Thyroid gland (tissue), 4 donors: ENCODE data around the gene SPOCK1. TPM values are rescaled to one million over a fixed set of nuclear protein-coding genes. Genes with fewer than 3 reads are reported as not detected.
A peak's percentile ranks its signal among the peaks of the same experiment; 100 is the strongest.

Experiments used
- DNase-seq, 2 donors: peaks; one replicate each; pipeline ENCODE4 v3.0.0-alpha.2; 2019
- H3K27ac ChIP-seq, 3 donors: fragments of 200-600 bp; sonication (generic); 1 replicate in 2 of 3; 2 replicates in 1 of 3; pipeline ENCODE4 v1.5.1; 2016 to 2019; ENCODE audit warnings: mild to moderate bottlenecking in 1 of 3, moderate library complexity in 1 of 3
- H3K27me3 ChIP-seq: fragments of 200-600 bp; sonication (generic); one replicate; pipeline ENCODE4 v1.5.1; 2019
- H3K36me3 ChIP-seq, 2 donors: fragments of 200-600 bp; sonication (generic); one replicate each; pipeline ENCODE4 v1.5.1; 2016 to 2019
- H3K4me1 ChIP-seq, 2 donors: fragments of 200-600 bp; sonication (generic); one replicate each; pipeline ENCODE4 v1.5.1; 2017 to 2019
- H3K4me3 ChIP-seq, 3 donors: fragments of 200-600 bp; sonication (generic); replicated peaks in 1 of 3; 1 replicate in 2 of 3; 2 replicates in 1 of 3; pipeline ENCODE4 v1.5.1; 2016; ENCODE audit warnings: mild to moderate bottlenecking in 1 of 3
- H3K9me3 ChIP-seq: fragments of 200-600 bp; sonication (generic); one replicate; pipeline ENCODE4 v1.5.1; 2017
- POLR2A ChIP-seq, 2 donors: fragments of 450-650 bp; IDR thresholded peaks; one replicate each; pipeline ENCODE4 v1.6.1; 2017; ENCODE audit warnings: antibody characterized with exemption in 2 of 2, mild to moderate bottlenecking in 2 of 2, moderate library complexity in 1 of 2
- WGBS, 2 donors: methylation state at CpG; one replicate each; pipeline ENCODE4 v1.1.5; 2017; 5-methylcytosine and 5-hydroxymethylcytosine counted together
- intact Hi-C: fragments of 100-400 bp; cut with DNase I; formaldehyde crosslinking; loops from one replicate; pipeline ENCODE4 v1.15.1; 2023
- total RNA-seq, 4 donors: library from RNA; depleted of rRNA; stranded (reverse); fragments of >200 nt; gene quantifications; one replicate each; pipeline ENCODE4 v1.2.3, GENCODE V29; 2016
- TF ChIP-seq, protein P1 (sequence below), 6 experiments: fragments of 200-600 bp in 3 of 6; fragments of 450-650 bp in 3 of 6; sonication (generic) in 3 of 6; IDR thresholded peaks; one replicate each; pipeline ENCODE4 v1.5.1; 2016 to 2019; ENCODE audit warnings: antibody characterized with exemption in 6 of 6, mild to moderate bottlenecking in 2 of 6, inconsistent platforms in 1 of 6, moderate library complexity in 1 of 6

The SPOCK1 gene
- total RNA-seq, 4 donors from 2014 or later = 15.8 to 34.1 (median 27.5) TPM

- intact Hi-C loops = no loop called here
- no peak for TF ChIP-seq POLR2A (IDR thresholded peaks at IDR 0.05)
- TF ChIP-seq, protein P1, sequence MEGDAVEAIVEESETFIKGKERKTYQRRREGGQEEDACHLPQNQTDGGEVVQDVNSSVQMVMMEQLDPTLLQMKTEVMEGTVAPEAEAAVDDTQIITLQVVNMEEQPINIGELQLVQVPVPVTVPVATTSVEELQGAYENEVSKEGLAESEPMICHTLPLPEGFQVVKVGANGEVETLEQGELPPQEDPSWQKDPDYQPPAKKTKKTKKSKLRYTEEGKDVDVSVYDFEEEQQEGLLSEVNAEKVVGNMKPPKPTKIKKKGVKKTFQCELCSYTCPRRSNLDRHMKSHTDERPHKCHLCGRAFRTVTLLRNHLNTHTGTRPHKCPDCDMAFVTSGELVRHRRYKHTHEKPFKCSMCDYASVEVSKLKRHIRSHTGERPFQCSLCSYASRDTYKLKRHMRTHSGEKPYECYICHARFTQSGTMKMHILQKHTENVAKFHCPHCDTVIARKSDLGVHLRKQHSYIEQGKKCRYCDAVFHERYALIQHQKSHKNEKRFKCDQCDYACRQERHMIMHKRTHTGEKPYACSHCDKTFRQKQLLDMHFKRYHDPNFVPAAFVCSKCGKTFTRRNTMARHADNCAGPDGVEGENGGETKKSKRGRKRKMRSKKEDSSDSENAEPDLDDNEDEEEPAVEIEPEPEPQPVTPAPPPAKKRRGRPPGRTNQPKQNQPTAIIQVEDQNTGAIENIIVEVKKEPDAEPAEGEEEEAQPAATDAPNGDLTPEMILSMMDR (IDR thresholded peaks at IDR 0.05) = no peak
- no peak for DNase-seq
- H3K4me1 ChIP-seq = peaks cover 10% of the 10 kb centered on the region in 2 donors
- no peak overlapping the region for H3K4me3 ChIP-seq
- no peak overlapping the region for H3K27ac ChIP-seq
- no peaks in the 10 kb centered on the region for H3K9me3 ChIP-seq
- H3K27me3 ChIP-seq = no peaks in the 10 kb centered on the region
- WGBS, 2 donors = 91 to 100% methylated on average over 3 of the region's 3 CpGs
- no peaks in the 10 kb centered on the region for H3K36me3 ChIP-seq
Measured at GRCh38 chr5:137308311-137308710, 190.8 kb downstream of the SPOCK1 start.

DNA sequence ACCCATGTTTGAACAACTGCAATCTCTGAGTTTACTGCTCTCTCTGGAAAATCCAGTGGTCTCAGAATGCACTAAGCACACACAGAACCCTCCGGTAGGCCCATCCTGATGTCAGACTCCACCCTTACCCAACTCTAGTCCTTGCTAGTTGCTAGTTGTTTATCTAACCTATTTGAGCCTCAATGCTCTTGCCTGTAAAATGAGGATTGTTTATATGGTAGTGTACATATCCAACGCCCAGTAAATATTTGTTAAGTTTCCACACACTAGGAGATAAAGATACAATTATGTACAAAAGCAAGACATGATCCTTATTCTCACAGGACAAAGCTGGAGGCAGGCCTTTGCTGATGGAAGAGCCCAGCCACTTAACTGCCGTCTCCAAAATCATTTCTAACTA is 192.2 kb downstream of the SPOCK1 start:
- Histone ChIP-seq H3K36me3 (no peaks in the 10 kb centered on the region), H3K4me3 (no peak overlapping the region), H3K27me3 (no peaks in the 10 kb centered on the region), H3K4me1 (peaks cover 10% of the 10 kb centered on the region in 2 donors), H3K27ac (no peak overlapping the region), H3K9me3 (no peaks in the 10 kb centered on the region)
- 84 to 88% methylated on average over 3 of the region's 3 CpGs for WGBS, 2 donors
- intact Hi-C loops = no loop called here
- no peak for DNase-seq
- TF ChIP-seq, protein P1 (IDR thresholded peaks at IDR 0.05) = no peak
- no peak for TF ChIP-seq POLR2A (IDR thresholded peaks at IDR 0.05)

DNA sequence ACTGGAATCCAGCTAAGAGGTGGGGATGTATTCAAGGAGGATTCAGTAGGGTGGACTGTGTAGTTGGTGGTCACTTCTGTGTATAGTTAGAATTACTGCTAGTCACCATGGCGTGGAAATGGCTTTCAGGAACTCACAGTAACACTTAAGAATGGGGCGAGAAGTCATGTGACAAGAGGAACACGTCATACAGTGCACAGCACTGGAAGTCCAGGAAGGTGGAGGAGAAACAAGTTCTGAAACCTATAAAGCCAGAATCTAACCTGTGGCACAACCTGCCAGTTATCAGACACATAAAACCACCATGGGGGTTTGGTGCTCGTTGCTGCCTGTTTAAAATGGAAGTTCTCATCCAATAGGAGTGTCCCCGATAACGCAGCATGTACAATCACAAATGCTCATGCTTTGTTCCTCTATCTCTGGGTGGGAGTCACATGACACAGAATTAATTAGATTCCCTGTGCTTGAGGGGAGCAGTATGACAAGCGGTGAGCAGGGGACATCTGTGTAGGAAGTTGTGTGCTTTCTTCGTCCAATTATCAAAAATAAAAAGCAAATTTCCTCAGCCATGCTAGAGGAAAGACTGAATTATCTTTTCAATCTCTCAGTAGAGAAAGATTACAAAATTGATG is 193.0 kb downstream of the SPOCK1 start:
- Histone ChIP-seq H3K27me3 (no peaks in the 10 kb centered on the region), H3K4me1 (peaks cover 10% of the 10 kb centered on the region in 2 donors), H3K27ac (no peak overlapping the region), H3K36me3 (no peaks in the 10 kb centered on the region), H3K9me3 (no peaks in the 10 kb centered on the region), H3K4me3 (no peak overlapping the region)
- TF ChIP-seq, protein P1 (IDR thresholded peaks at IDR 0.05) = no peak
- TF ChIP-seq POLR2A (IDR thresholded peaks at IDR 0.05) = no peak
- intact Hi-C loops = no loop called here
- DNase-seq = no peak
- whole genome bisulfite sequencing, 2 donors = 90 to 92% methylated on average over 8 of the region's 8 CpGs

DNA sequence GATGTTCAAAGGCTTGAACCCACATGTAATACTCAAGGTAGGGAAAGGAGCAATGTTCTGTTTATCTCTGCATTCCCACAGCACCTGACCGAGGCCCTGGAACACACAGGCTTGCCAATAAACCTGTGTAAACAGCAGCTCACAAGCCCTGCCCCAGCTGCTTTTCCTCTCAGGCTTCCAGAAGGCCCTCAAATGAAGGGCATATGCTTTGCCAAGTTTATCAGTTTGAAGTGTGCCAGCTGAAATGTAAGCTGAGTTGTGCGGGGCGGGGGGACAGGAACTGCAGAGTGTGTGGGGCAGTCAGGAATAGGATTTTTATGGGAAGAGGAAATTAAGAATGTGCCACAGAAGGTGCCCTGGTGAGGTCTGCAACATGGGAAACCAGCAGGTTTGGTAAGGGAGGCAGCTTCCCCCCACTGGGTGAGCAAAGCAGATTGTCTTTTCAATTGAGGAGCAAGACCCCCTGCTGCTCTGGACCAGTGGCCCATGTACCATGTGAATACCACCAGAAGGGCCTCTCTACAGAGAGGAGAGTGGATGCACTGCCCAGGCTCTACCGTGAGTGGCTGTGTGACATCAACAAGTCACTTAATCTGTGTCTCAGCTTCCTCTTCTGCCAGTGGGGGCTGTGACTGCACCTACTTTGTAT is 194.8 kb downstream of the SPOCK1 start:
- H3K36me3 ChIP-seq = no peaks in the 10 kb centered on the region
- peak; percentile 81 to 91 for DNase-seq

GRCh38 chr5:137303509-137303908 is 195.6 kb downstream of the SPOCK1 start:
- no peak for TF ChIP-seq POLR2A (IDR thresholded peaks at IDR 0.05)
- TF ChIP-seq, protein P1 (IDR thresholded peaks at IDR 0.05) = no peak
- Histone ChIP-seq H3K9me3 (no peaks in the 10 kb centered on the region), H3K36me3 (no peaks in the 10 kb centered on the region), H3K27me3 (no peaks in the 10 kb centered on the region), H3K4me3 (no peak overlapping the region), H3K4me1 (peaks cover 7 to 10% of the 10 kb centered on the region in 2 donors), H3K27ac (peak overlapping the region in 2 of 3 donors; percentile 21 to 38)
- WGBS, 2 donors = 88 to 92% methylated on average over 5 of the region's 5 CpGs
- DNase-seq = no peak
- intact Hi-C loops = no loop called here

More for the DNA sequence above, 194.8 kb downstream of the SPOCK1 start:
- Histone ChIP-seq H3K27me3 (no peaks in the 10 kb centered on the region), H3K4me3 (no peak overlapping the region), H3K27ac (peak overlapping the region in 2 of 3 donors; percentile 21 to 38), H3K4me1 (peaks cover 7 to 10% of the 10 kb centered on the region in 2 donors), H3K9me3 (no peaks in the 10 kb centered on the region)
- no peak for TF ChIP-seq POLR2A (IDR thresholded peaks at IDR 0.05)
- intact Hi-C loops = no loop called here
- WGBS, 2 donors = 17 to 27% methylated on average over 4 of the region's 4 CpGs
